IMR-90 (cell line): ENCODE measurements around the gene MRPS18A. TPM values are rescaled to one million over a fixed set of nuclear protein-coding genes. Genes with fewer than 3 reads are reported as not detected.

ENCODE experiments used
- ATAC-seq: fragments of 200-7000 bp; cut with Tn5 transposase; 2 replicates; pipeline ENCODE4 v1.9.1; 2020; ENCODE audit warnings: low read depth, mild to moderate bottlenecking, moderate library complexity
- BruUV-seq: library from RNA; stranded (reverse); fragments of 400-500 nt; replicated peaks from 2 replicates; lab custom pipeline; 2021; lab: Mats Ljungman, UMichigan
- CTCF ChIA-PET: fragments of 300-600 bp; formaldehyde crosslinking; extraction: SDS; loops from one replicate; lab custom pipeline; 2021; ENCODE audit warnings: antibody characterized with exemption; lab: Yijun Ruan, JAX
- POLR2A ChIA-PET: fragments of 300-600 bp; sonication (Branson Sonifier 250); formaldehyde crosslinking; loops from one replicate; lab custom pipeline; 2022; ENCODE audit warnings: antibody characterized with exemption; ENCODE audit not compliant: unreplicated experiment; lab: Charles Lee
- DNase-seq: peaks from one replicate; pipeline ENCODE4 v3.0.0; 2013
- H2AFZ ChIP-seq: replicated peaks from 2 replicates; pipeline ENCODE3; 2013; ENCODE audit warnings: low read length, mild to moderate bottlenecking; ENCODE audit not compliant: poor library complexity
- H2AK5ac ChIP-seq: 2 replicates; pipeline ENCODE4 v1.6.1; 2013; ENCODE audit warnings: low read depth, low read length, inconsistent platforms
- H2AK9ac ChIP-seq: replicated peaks from 2 replicates; pipeline ENCODE3; 2013; ENCODE audit warnings: mild to moderate bottlenecking, low read depth, low read length, moderate library complexity; ENCODE audit not compliant: poor library complexity
- H2BK120ac ChIP-seq: 2 replicates; pipeline ENCODE4 v1.6.1; 2013; ENCODE audit warnings: low read depth, low read length, inconsistent platforms
- H2BK15ac ChIP-seq: 3 replicates; pipeline ENCODE4 v1.6.1; 2013; ENCODE audit warnings: low read depth, low read length, inconsistent platforms
- H2BK20ac ChIP-seq: 2 replicates; pipeline ENCODE4 v1.6.1; 2013; ENCODE audit warnings: low read depth, mild to moderate bottlenecking, inconsistent platforms, low read length, moderate library complexity
- H2BK5ac ChIP-seq: 2 replicates; pipeline ENCODE4 v1.6.1; 2013; ENCODE audit warnings: mild to moderate bottlenecking, low read depth, low read length, inconsistent platforms; ENCODE audit not compliant: poor library complexity, severe bottlenecking
- H3K14ac ChIP-seq: replicated peaks from 2 replicates; pipeline ENCODE4 v1.6.1; 2013; ENCODE audit warnings: low read depth, low read length, inconsistent platforms
- H3K18ac ChIP-seq: 2 replicates; pipeline ENCODE4 v1.6.1; 2013; ENCODE audit warnings: low read depth, low read length, control low read depth
- H3K23ac ChIP-seq: 2 replicates; pipeline ENCODE4 v1.6.1; 2013; ENCODE audit warnings: low read depth, low read length, inconsistent platforms
- H3K27ac ChIP-seq: 2 replicates; pipeline ENCODE4 v1.5.1; 2013; ENCODE audit warnings: mild to moderate bottlenecking, control low read depth, low read length; ENCODE audit not compliant: insufficient read depth
- H3K27me3 ChIP-seq: 2 replicates; pipeline ENCODE4 v1.6.1; 2013; ENCODE audit warnings: low read length; ENCODE audit not compliant: control insufficient read depth, insufficient read depth
- H3K36me3 ChIP-seq: 2 replicates; pipeline ENCODE4 v1.6.1; 2013; ENCODE audit warnings: low read length, mixed read lengths; ENCODE audit not compliant: control insufficient read depth, insufficient read depth
- H3K4ac ChIP-seq: 2 replicates; pipeline ENCODE4 v1.6.1; 2013; ENCODE audit warnings: low read depth, low read length, inconsistent platforms
- H3K4me1 ChIP-seq: 2 replicates; pipeline ENCODE4 v1.6.1; 2013; ENCODE audit warnings: low read length, mixed read lengths; ENCODE audit not compliant: control insufficient read depth, insufficient read depth
- H3K4me2 ChIP-seq: 2 replicates; pipeline ENCODE4 v1.6.1; 2013; ENCODE audit warnings: low read depth, mild to moderate bottlenecking, control low read depth, low read length, moderate library complexity
- H3K4me3 ChIP-seq: 2 replicates; pipeline ENCODE4 v1.5.1; 2013; ENCODE audit warnings: low read depth, mild to moderate bottlenecking, control low read depth, low read length, moderate library complexity; ENCODE audit not compliant: insufficient read depth
- H3K56ac ChIP-seq: 2 replicates; pipeline ENCODE4 v1.6.1; 2013; ENCODE audit warnings: low read length, inconsistent platforms; ENCODE audit not compliant: insufficient read depth; ENCODE audit errors: extremely low read depth
- H3K79me1 ChIP-seq, 2 experiments: 2 replicates each; pipeline ENCODE4 v1.6.1; 2013; ENCODE audit warnings: low read length in 2 of 2, inconsistent platforms in 1 of 2, low read depth in 1 of 2
- H3K9ac ChIP-seq: 2 replicates; pipeline ENCODE4 v1.6.1; 2013; ENCODE audit warnings: low read depth, low read length, control low read depth
- H3K9me1 ChIP-seq: 2 replicates; pipeline ENCODE4 v1.6.1; 2013; ENCODE audit warnings: low read length, inconsistent platforms; ENCODE audit not compliant: insufficient read depth
- H3K9me3 ChIP-seq: 2 replicates; pipeline ENCODE4 v1.6.1; 2013; ENCODE audit warnings: low read length; ENCODE audit not compliant: control insufficient read depth, insufficient read depth
- H4K20me1 ChIP-seq: 2 replicates; pipeline ENCODE4 v1.6.1; 2013; ENCODE audit warnings: low read length, inconsistent platforms; ENCODE audit not compliant: insufficient read depth
- H4K5ac ChIP-seq: 2 replicates; pipeline ENCODE4 v1.6.1; 2013; ENCODE audit warnings: mild to moderate bottlenecking, low read depth, low read length, control low read depth
- H4K8ac ChIP-seq, 2 experiments: 2 replicates each; pipeline ENCODE4 v1.6.1; 2013; ENCODE audit warnings: low read depth in 2 of 2, low read length in 2 of 2, control low read depth in 1 of 2, inconsistent platforms in 1 of 2
- H4K91ac ChIP-seq: 2 replicates; pipeline ENCODE4 v1.6.1; 2013; ENCODE audit warnings: low read depth, low read length, inconsistent platforms; ENCODE audit not compliant: insufficient read depth
- MAFK ChIP-seq: IDR thresholded peaks from 2 replicates; pipeline ENCODE4 v1.6.1; 2012; ENCODE audit warnings: low read depth, low read length, improper control_type of control experiment
- MXI1 ChIP-seq: IDR thresholded peaks from 2 replicates; pipeline ENCODE4 v1.6.1; 2012; ENCODE audit warnings: low read depth, mild to moderate bottlenecking, low read length, moderate library complexity, borderline replicate concordance
- POLR2A ChIP-seq: IDR thresholded peaks from 2 replicates; pipeline ENCODE4 v1.6.1; 2012; ENCODE audit warnings: mild to moderate bottlenecking, low read depth, low read length
- RAD21 ChIP-seq: IDR thresholded peaks from 2 replicates; pipeline ENCODE4 v1.6.1; 2012; ENCODE audit warnings: low read length, improper control_type of control experiment
- RCOR1 ChIP-seq: IDR thresholded peaks from 2 replicates; pipeline ENCODE4 v1.6.1; 2012; ENCODE audit warnings: mild to moderate bottlenecking, low read length, improper control_type of control experiment; ENCODE audit not compliant: insufficient replicate concordance
- USF2 ChIP-seq: fragments of 150-350 bp; IDR thresholded peaks from 2 replicates; pipeline ENCODE4 v1.6.1; 2017; ENCODE audit warnings: mild to moderate bottlenecking, antibody characterized with exemption, low read length, low read depth
- WGBS, 2 experiments: methylation state at CpG; one replicate each; pipeline versions ENCODE4 v1.1.5 to v1.1.7; 2013; ENCODE audit warnings: missing lambda C conversion rate in 2 of 2; ENCODE audit not compliant: insufficient read length in 1 of 2; ENCODE audit errors: extremely low coverage in 2 of 2; 5-methylcytosine and 5-hydroxymethylcytosine counted together
- dilution Hi-C: fragments of 300-500 bp; cut with HindIII; formaldehyde crosslinking; loops from one replicate; pipeline ENCODE4 v1.14.3; 2018; ENCODE audit warnings: low sequenced_read_pairs; ENCODE audit not compliant: unreplicated experiment
- in situ Hi-C: fragments of 300-500 bp; cut with MboI; formaldehyde crosslinking; loops from 3 replicates; pipeline ENCODE4 v1.14.3; 2019; ENCODE audit warnings: low sequenced_read_pairs, inconsistent platforms, mixed read lengths
- intact Hi-C: fragments of 100-400 bp; cut with micrococcal nuclease; formaldehyde crosslinking; loops from 2 replicates; pipeline ENCODE4 v1.10.0; 2022
- polyA plus RNA-seq, 3 experiments: library from polyadenylated mRNA; depleted of rRNA; stranded (reverse); fragments of >200 nt; gene quantifications; 2 replicates each; pipeline ENCODE4 v1.2.3, GENCODE V29; 2012; ENCODE audit warnings: low replicate concordance in 1 of 3
- total RNA-seq: library from RNA; depleted of rRNA; stranded (reverse); fragments of >200 nt; gene quantifications from 2 replicates; pipeline ENCODE4 v1.2.3, GENCODE V29; 2012

Gene MRPS18A
- total and polyA plus RNA-seq, 2 of the 4 experiments (the other 2 are of a cell fraction) = 47.0 to 56.6 TPM

- TF ChIP-seq USF2 = no peak
Observed at GRCh38 chr6:43695215-43695966, 7.8 kb upstream of the MRPS18A start (continued).

- Histone ChIP-seq H3K9me3 (no peaks in the 10 kb centered on the region), H3K56ac (no peak overlapping the region), H2AK9ac (no peak overlapping the region), H2BK20ac (no peak overlapping the region), H3K4ac (no peak overlapping the region), H3K27me3 (no peaks in the 10 kb centered on the region), H2AFZ (no peak overlapping the region), H2BK5ac (no peak overlapping the region), H3K23ac (no peak overlapping the region), H3K4me3 (no peak overlapping the region), H4K8ac (no peak overlapping the region), H2BK120ac (no peak overlapping the region), H4K91ac (no peak overlapping the region), H4K5ac (no peak overlapping the region), H3K36me3 (no peaks in the 10 kb centered on the region), H3K4me2 (no peak overlapping the region), H3K9ac (no peak overlapping the region), H3K9me1 (peaks cover 6% of the 10 kb centered on the region), H2BK15ac (no peak overlapping the region), H3K18ac (no peak overlapping the region), H3K4me1 (peaks cover 2% of the 10 kb centered on the region; the same call in 1 of the 2 replicates), H3K14ac (no peak overlapping the region), H2AK5ac (no peak overlapping the region), H4K20me1 (0 out of 2 replicates have a peak, but pooled peaks cover under 1% of the 10 kb centered on the region), H3K79me1 (peaks cover 28 to 38% of the 10 kb centered on the region in 2 experiments; a peak in 3 of 4 replicates), H3K27ac (no peak overlapping the region)
- no TSS peak for BruUV-seq
- dilution Hi-C loops = no loop called here
- ATAC-seq = no peak
- TF ChIP-seq POLR2A = no peak
- no peak for TF ChIP-seq RCOR1
- TF ChIP-seq MXI1 = no peak
- no peak for TF ChIP-seq RAD21
- no peak for TF ChIP-seq MAFK
- intact Hi-C loops = loop anchor here (5.0 kb wide), 1 partner anchor 83 kb away; the partner anchor contains the start of gene VEGFA
- POLR2A ChIA-PET = no interaction called here
- in situ Hi-C loops = no loop called here
- DNase-seq = no peak
- CTCF ChIA-PET = no interaction called here
- no CpG with 5 or more reads among the region's 2 CpGs for WGBS, 2 experiments
Observed at GRCh38 chr6:43689421-43689820, 1.8 kb upstream of the MRPS18A start.
